ENCODE results near the gene TBC1D1. TPM values are rescaled to one million over a fixed set of nuclear protein-coding genes. Genes with fewer than 3 reads are reported as not detected.

The TBC1D1 gene
- total RNA-seq, result 48.2 TPM
- polyA plus RNA-seq, result 10 to 100 TPM; 12.3 to 20.7 (median 19.3) TPM

- peak; percentile 25 for ATAC-seq (ENCODE audit: low read depth in 2 of 2)
Observed at GRCh38 chr4:37890801-37891259, at the start of gene TBC1D1. TSS of gene TBC1D1 (plus strand) at chr4:37891084. CDS start at chr4:37902096, 11,012 bp downstream.

DNA sequence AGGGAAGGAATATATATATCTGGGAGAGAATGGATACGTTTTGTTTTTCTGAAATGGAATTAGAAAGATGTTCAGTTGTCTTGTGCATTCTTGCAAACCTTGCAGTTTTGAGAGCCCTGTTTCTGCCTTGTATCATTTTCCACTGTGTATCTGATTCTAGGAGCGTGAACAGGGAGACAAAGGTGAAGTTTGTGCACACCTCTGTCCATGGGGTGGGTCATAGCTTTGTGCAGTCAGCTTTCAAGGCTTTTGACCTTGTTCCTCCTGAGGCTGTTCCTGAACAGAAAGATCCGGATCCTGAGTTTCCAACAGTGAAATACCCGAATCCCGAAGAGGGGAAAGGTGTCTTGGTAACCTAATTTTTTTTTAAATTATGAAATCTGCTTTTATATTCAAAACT is 46.7 kb upstream of the TBC1D1 start:
- DNase-seq (no peak), ATAC-seq (ENCODE audit: low read depth in 2 of 2) (no peak)
- Mint-ChIP-seq H3K9me3 (no peaks in the 10 kb centered on the region), H3K27ac (peak overlapping the region in 1 of 3 donors; percentile 66), H3K36me3 (peaks cover 49% of the 10 kb centered on the region), H3K4me3 (no peak overlapping the region), H3K4me1 (peaks cover 0 to 5% (median 1%) of the 10 kb centered on the region in 4 donors), H3K27me3 (no peaks in the 10 kb centered on the region)
- Histone ChIP-seq H3K27me3 (ENCODE audit: control insufficient read depth, insufficient read depth, low read length) (no peaks in the 10 kb centered on the region), H3K27ac (ENCODE audit: insufficient read depth, low read length, poor library complexity, severe bottlenecking) (no peak overlapping the region), H3K4me3 (ENCODE audit: low read depth, low read length) (no peak overlapping the region), H3K4me1 (ENCODE audit: control insufficient read depth, insufficient read depth, low read length, poor library complexity, severe bottlenecking) (no peaks in the 10 kb centered on the region), H3K36me3 (ENCODE audit: control insufficient read depth, insufficient read depth, low read length) (peaks cover 67% of the 10 kb centered on the region), H3K9me3 (ENCODE audit: control insufficient read depth in 2 of 2, low read length in 2 of 2) (no peaks in the 10 kb centered on the region)

More at GRCh38 chr4:37890801-37891259, at the start of gene TBC1D1:
- Mint-ChIP-seq H3K27me3 (peaks cover 9% of the 10 kb centered on the region), H3K27ac (peak within 1 kb of the TSS; percentile 88 to 97 (median 88)), H3K4me3 (peak within 1 kb of the TSS; percentile 92 to 98 (median 97)), H3K36me3 (no peaks in the 10 kb centered on the region), H3K9me3 (no peaks in the 10 kb centered on the region), H3K4me1 (peaks cover 9 to 42% (median 28%) of the 10 kb centered on the region in 4 donors)
- H3K4me1 ChIP-seq (ENCODE audit: control insufficient read depth, insufficient read depth, low read length, poor library complexity, severe bottlenecking), result peaks cover 28% of the 10 kb centered on the region
- H3K4me3 ChIP-seq (ENCODE audit: low read depth, low read length), result peak within 1 kb of the TSS; percentile 97
- DNase-seq, result peak in 2 of 3 donors; percentile 21 to 58
- H3K27me3 ChIP-seq (ENCODE audit: control insufficient read depth, insufficient read depth, low read length), result no peaks in the 10 kb centered on the region
- peak within 1 kb of the TSS; percentile 74 for H3K27ac ChIP-seq (ENCODE audit: insufficient read depth, low read length, poor library complexity, severe bottlenecking)
- no peaks in the 10 kb centered on the region for H3K9me3 ChIP-seq (ENCODE audit: control insufficient read depth in 2 of 2, low read length in 2 of 2)
- no peaks in the 10 kb centered on the region for H3K36me3 ChIP-seq (ENCODE audit: control insufficient read depth, insufficient read depth, low read length)

DNA sequence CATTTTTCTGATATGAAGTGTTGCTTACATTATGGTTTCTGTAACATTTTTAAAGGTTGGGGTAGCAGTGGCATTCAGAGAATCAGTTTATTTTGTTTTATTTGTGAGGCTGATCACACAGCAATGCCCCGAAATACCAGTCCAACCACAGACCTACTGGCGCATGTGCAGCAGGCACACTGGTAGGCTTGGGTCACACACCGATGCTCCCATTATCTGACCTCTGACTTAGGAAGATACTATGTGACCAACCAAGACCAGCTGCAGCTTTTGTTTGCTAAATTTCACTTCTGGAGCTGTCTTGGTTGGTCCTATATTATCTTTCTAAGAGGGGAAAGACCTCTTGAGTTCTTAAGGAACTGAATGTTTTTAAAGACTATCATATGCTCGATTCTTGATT is 45.7 kb upstream of the TBC1D1 start:
- peaks cover 0 to 5% (median 1%) of the 10 kb centered on the region in 4 donors for H3K4me1 Mint-ChIP-seq
- H3K4me3 Mint-ChIP-seq, result no peak overlapping the region
- Histone ChIP-seq H3K27ac (ENCODE audit: insufficient read depth, low read length, poor library complexity, severe bottlenecking) (no peak overlapping the region), H3K27me3 (ENCODE audit: control insufficient read depth, insufficient read depth, low read length) (no peaks in the 10 kb centered on the region), H3K36me3 (ENCODE audit: control insufficient read depth, insufficient read depth, low read length) (peaks cover 64% of the 10 kb centered on the region), H3K4me3 (ENCODE audit: low read depth, low read length) (no peak overlapping the region), H3K9me3 (ENCODE audit: control insufficient read depth in 2 of 2, low read length in 2 of 2) (no peaks in the 10 kb centered on the region), H3K4me1 (ENCODE audit: control insufficient read depth, insufficient read depth, low read length, poor library complexity, severe bottlenecking) (no peaks in the 10 kb centered on the region)
- no peaks in the 10 kb centered on the region for H3K27me3 Mint-ChIP-seq
- peaks cover 49% of the 10 kb centered on the region for H3K36me3 Mint-ChIP-seq
- no peak for ATAC-seq (ENCODE audit: low read depth in 2 of 2)
- DNase-seq, result no peak
- no peak overlapping the region for H3K27ac Mint-ChIP-seq
- no peaks in the 10 kb centered on the region for H3K9me3 Mint-ChIP-seq

GRCh38 chr4:37847311-37847884 is 43.5 kb upstream of the TBC1D1 start:
- no peak for ATAC-seq (ENCODE audit: low read depth in 2 of 2)
- no peaks in the 10 kb centered on the region for H3K9me3 ChIP-seq (ENCODE audit: control insufficient read depth in 2 of 2, low read length in 2 of 2)
- DNase-seq, result no peak
- Mint-ChIP-seq H3K4me3 (no peak overlapping the region), H3K9me3 (no peaks in the 10 kb centered on the region), H3K36me3 (peaks cover 51% of the 10 kb centered on the region), H3K4me1 (peaks cover 0 to 5% (median 0%) of the 10 kb centered on the region in 4 donors), H3K27me3 (no peaks in the 10 kb centered on the region), H3K27ac (no peak overlapping the region)
- peaks cover 64% of the 10 kb centered on the region for H3K36me3 ChIP-seq (ENCODE audit: control insufficient read depth, insufficient read depth, low read length)
- H3K27ac ChIP-seq (ENCODE audit: insufficient read depth, low read length, poor library complexity, severe bottlenecking), result no peak overlapping the region
- no peaks in the 10 kb centered on the region for H3K27me3 ChIP-seq (ENCODE audit: control insufficient read depth, insufficient read depth, low read length)
- H3K4me1 ChIP-seq (ENCODE audit: control insufficient read depth, insufficient read depth, low read length, poor library complexity, severe bottlenecking), result no peaks in the 10 kb centered on the region
- H3K4me3 ChIP-seq (ENCODE audit: low read depth, low read length), result no peak overlapping the region

DNA sequence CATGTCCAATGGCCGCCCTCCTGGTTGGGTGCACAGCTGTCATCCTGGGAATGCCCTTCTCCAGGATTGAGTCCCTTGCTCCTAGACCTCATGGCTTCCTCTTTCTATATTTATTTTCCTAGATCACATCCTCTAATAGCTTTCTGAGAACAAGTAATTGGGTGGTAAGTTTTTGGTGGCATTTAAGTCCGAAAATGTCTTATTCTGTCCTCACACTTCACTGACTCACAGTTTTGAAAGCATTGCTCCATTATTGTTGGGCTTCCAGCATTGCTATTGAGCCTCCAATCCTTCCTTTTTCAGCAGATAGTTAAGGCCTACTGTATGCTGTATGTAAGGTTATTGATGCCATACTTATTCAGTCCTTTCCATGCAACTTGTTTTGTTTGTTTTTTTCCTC is 38.5 kb upstream of the TBC1D1 start:
- peaks cover 42% of the 10 kb centered on the region for H3K36me3 Mint-ChIP-seq

DNA sequence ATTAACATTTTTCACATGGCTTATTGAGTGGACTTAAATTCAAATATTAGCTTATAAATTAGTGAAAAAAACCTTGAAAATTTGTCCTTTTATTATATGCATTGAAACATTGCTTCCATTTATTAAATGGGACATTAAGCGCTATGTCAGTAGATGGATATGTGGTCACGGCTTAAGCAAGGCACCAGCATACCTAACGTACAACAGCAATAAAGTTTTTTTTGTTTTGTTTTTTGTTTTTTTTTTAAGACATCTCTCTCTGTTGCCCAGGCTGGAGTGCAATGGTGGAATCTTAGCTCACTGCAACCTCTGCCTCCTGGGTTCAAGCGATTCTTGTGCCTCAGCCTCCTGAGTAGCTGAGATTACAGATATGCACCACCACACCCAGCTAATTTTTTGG is 32.8 kb upstream of the TBC1D1 start:
- ATAC-seq (ENCODE audit: low read depth in 2 of 2), result no peak
- H3K4me3 ChIP-seq (ENCODE audit: low read depth, low read length), result no peak overlapping the region
- H3K36me3 Mint-ChIP-seq, result peaks cover 40% of the 10 kb centered on the region
- H3K4me1 Mint-ChIP-seq, result peaks cover 0 to 5% (median 2%) of the 10 kb centered on the region in 4 donors
- no peaks in the 10 kb centered on the region for H3K9me3 Mint-ChIP-seq
- peaks cover 51% of the 10 kb centered on the region for H3K36me3 ChIP-seq (ENCODE audit: control insufficient read depth, insufficient read depth, low read length)
- H3K9me3 ChIP-seq (ENCODE audit: control insufficient read depth in 2 of 2, low read length in 2 of 2), result no peaks in the 10 kb centered on the region
- H3K27ac ChIP-seq (ENCODE audit: insufficient read depth, low read length, poor library complexity, severe bottlenecking), result no peak overlapping the region
- H3K27me3 ChIP-seq (ENCODE audit: control insufficient read depth, insufficient read depth, low read length), result no peaks in the 10 kb centered on the region
- no peak overlapping the region for H3K27ac Mint-ChIP-seq
- no peaks in the 10 kb centered on the region for H3K27me3 Mint-ChIP-seq
- no peaks in the 10 kb centered on the region for H3K4me1 ChIP-seq (ENCODE audit: control insufficient read depth, insufficient read depth, low read length, poor library complexity, severe bottlenecking)
- no peak overlapping the region for H3K4me3 Mint-ChIP-seq
- no peak for DNase-seq

More for the DNA sequence above, 38.5 kb upstream of the TBC1D1 start:
- Histone ChIP-seq H3K9me3 (ENCODE audit: control insufficient read depth in 2 of 2, low read length in 2 of 2) (no peaks in the 10 kb centered on the region), H3K36me3 (ENCODE audit: control insufficient read depth, insufficient read depth, low read length) (peaks cover 63% of the 10 kb centered on the region), H3K4me1 (ENCODE audit: control insufficient read depth, insufficient read depth, low read length, poor library complexity, severe bottlenecking) (no peaks in the 10 kb centered on the region), H3K27me3 (ENCODE audit: control insufficient read depth, insufficient read depth, low read length) (no peaks in the 10 kb centered on the region), H3K27ac (ENCODE audit: insufficient read depth, low read length, poor library complexity, severe bottlenecking) (no peak overlapping the region), H3K4me3 (ENCODE audit: low read depth, low read length) (no peak overlapping the region)
- Mint-ChIP-seq H3K4me3 (no peak overlapping the region), H3K9me3 (no peaks in the 10 kb centered on the region), H3K27me3 (no peaks in the 10 kb centered on the region), H3K4me1 (peaks cover 0 to 5% (median 0%) of the 10 kb centered on the region in 4 donors), H3K27ac (no peak overlapping the region)
- no peak for ATAC-seq (ENCODE audit: low read depth in 2 of 2)
- no peak for DNase-seq

GRCh38 chr4:37858872-37859271 is 32.0 kb upstream of the TBC1D1 start:
- Mint-ChIP-seq H3K4me1 (peaks cover 0 to 5% (median 2%) of the 10 kb centered on the region in 4 donors), H3K36me3 (peaks cover 34% of the 10 kb centered on the region), H3K27me3 (no peaks in the 10 kb centered on the region), H3K27ac (no peak overlapping the region), H3K4me3 (no peak overlapping the region), H3K9me3 (no peaks in the 10 kb centered on the region)
- DNase-seq (no peak), ATAC-seq (ENCODE audit: low read depth in 2 of 2) (no peak)
- Histone ChIP-seq H3K27ac (ENCODE audit: insufficient read depth, low read length, poor library complexity, severe bottlenecking) (no peak overlapping the region), H3K27me3 (ENCODE audit: control insufficient read depth, insufficient read depth, low read length) (no peaks in the 10 kb centered on the region), H3K36me3 (ENCODE audit: control insufficient read depth, insufficient read depth, low read length) (peaks cover 45% of the 10 kb centered on the region), H3K4me1 (ENCODE audit: control insufficient read depth, insufficient read depth, low read length, poor library complexity, severe bottlenecking) (no peaks in the 10 kb centered on the region), H3K4me3 (ENCODE audit: low read depth, low read length) (no peak overlapping the region), H3K9me3 (ENCODE audit: control insufficient read depth in 2 of 2, low read length in 2 of 2) (no peaks in the 10 kb centered on the region)

- H3K27ac ChIP-seq (ENCODE audit: insufficient read depth, low read length, poor library complexity, severe bottlenecking), result no peak overlapping the region
- peaks cover 0 to 3% (median under 1%) of the 10 kb centered on the region in 4 donors for H3K4me1 Mint-ChIP-seq
- DNase-seq, result no peak
- H3K27me3 Mint-ChIP-seq, result no peaks in the 10 kb centered on the region
- H3K36me3 ChIP-seq (ENCODE audit: control insufficient read depth, insufficient read depth, low read length), result peaks cover 42% of the 10 kb centered on the region
- H3K4me3 ChIP-seq (ENCODE audit: low read depth, low read length), result no peak overlapping the region
- peaks cover 32% of the 10 kb centered on the region for H3K36me3 Mint-ChIP-seq
- H3K27ac Mint-ChIP-seq, result no peak overlapping the region
- H3K9me3 ChIP-seq (ENCODE audit: control insufficient read depth in 2 of 2, low read length in 2 of 2), result no peaks in the 10 kb centered on the region
- H3K4me1 ChIP-seq (ENCODE audit: control insufficient read depth, insufficient read depth, low read length, poor library complexity, severe bottlenecking), result no peaks in the 10 kb centered on the region
- no peaks in the 10 kb centered on the region for H3K27me3 ChIP-seq (ENCODE audit: control insufficient read depth, insufficient read depth, low read length)
- no peak overlapping the region for H3K4me3 Mint-ChIP-seq
- ATAC-seq (ENCODE audit: low read depth in 2 of 2), result no peak
- H3K9me3 Mint-ChIP-seq, result no peaks in the 10 kb centered on the region
Observed at GRCh38 chr4:37860266-37860665, 30.6 kb upstream of the TBC1D1 start.
